Vagina (tissue), 2 donors: ENCODE measurements around the gene PRCP. TPM values are rescaled to one million over a fixed set of nuclear protein-coding genes. Genes with fewer than 3 reads are reported as not detected.
A peak's percentile ranks its signal among the peaks of the same experiment; 100 is the strongest.
"Not testable (repeated sequence)": the region's sequence is repeated elsewhere in the genome, so short reads cannot be mapped to it uniquely, and the experiment has no call there.

ENCODE experiments used
- DNase-seq, 2 donors: peaks; one replicate each; pipeline ENCODE4 v3.0.0-alpha.2; 2017; ENCODE audit errors: extremely low spot score in 2 of 2
- H3K27ac ChIP-seq: fragments of 200-600 bp; sonication (generic); one replicate; pipeline ENCODE4 v1.5.1; 2019
- H3K27me3 ChIP-seq: fragments of 200-600 bp; sonication (generic); one replicate; pipeline ENCODE4 v1.5.1; 2019
- H3K36me3 ChIP-seq, 2 donors: fragments of 200-600 bp; sonication (generic); one replicate each; pipeline ENCODE4 v1.5.1; 2017 to 2019
- H3K4me1 ChIP-seq: fragments of 200-600 bp; sonication (generic); one replicate; pipeline ENCODE4 v1.5.1; 2019
- H3K4me3 ChIP-seq, 2 donors: fragments of 200-600 bp; sonication (generic); 1 replicate in 1 of 2; 2 replicates in 1 of 2; pipeline ENCODE4 v1.5.1; 2016 to 2019
- H3K9me3 ChIP-seq: fragments of 200-600 bp; sonication (generic); one replicate; pipeline ENCODE4 v1.5.1; 2019
- POLR2A ChIP-seq, 2 donors: fragments of 450-650 bp; IDR thresholded peaks; one replicate each; pipeline ENCODE4 v1.6.1; 2017; ENCODE audit warnings: antibody characterized with exemption in 2 of 2, mild to moderate bottlenecking in 2 of 2, moderate library complexity in 2 of 2
- POLR2AphosphoS5 ChIP-seq, 2 donors: sonication (generic); formaldehyde crosslinking; IDR thresholded peaks; one replicate each; pipeline ENCODE4 v1.9.0; 2017; ENCODE audit warnings: antibody characterized with exemption in 2 of 2, mild to moderate bottlenecking in 2 of 2, low read depth in 1 of 2; ENCODE audit not compliant: insufficient read depth in 1 of 2
- intact Hi-C: fragments of 100-400 bp; cut with DNase I; formaldehyde crosslinking; loops from one replicate; pipeline ENCODE4 v1.15.1; 2023
- total RNA-seq: library from RNA; depleted of rRNA; stranded (reverse); fragments of >200 nt; gene quantifications from one replicate; pipeline ENCODE4 v1.2.3, GENCODE V29; 2016
- TF ChIP-seq, protein P1 (sequence below), 3 experiments: fragments of 450-650 bp in 2 of 3; fragments of 200-600 bp in 1 of 3; sonication (generic) in 1 of 3; IDR thresholded peaks; one replicate each; pipeline ENCODE4 v1.5.1; 2017 to 2019; ENCODE audit warnings: antibody characterized with exemption in 3 of 3, mild to moderate bottlenecking in 2 of 3, moderate library complexity in 2 of 3

The PRCP gene
- total RNA-seq, 1 donor from 2014 or later = 79.3 TPM

DNA sequence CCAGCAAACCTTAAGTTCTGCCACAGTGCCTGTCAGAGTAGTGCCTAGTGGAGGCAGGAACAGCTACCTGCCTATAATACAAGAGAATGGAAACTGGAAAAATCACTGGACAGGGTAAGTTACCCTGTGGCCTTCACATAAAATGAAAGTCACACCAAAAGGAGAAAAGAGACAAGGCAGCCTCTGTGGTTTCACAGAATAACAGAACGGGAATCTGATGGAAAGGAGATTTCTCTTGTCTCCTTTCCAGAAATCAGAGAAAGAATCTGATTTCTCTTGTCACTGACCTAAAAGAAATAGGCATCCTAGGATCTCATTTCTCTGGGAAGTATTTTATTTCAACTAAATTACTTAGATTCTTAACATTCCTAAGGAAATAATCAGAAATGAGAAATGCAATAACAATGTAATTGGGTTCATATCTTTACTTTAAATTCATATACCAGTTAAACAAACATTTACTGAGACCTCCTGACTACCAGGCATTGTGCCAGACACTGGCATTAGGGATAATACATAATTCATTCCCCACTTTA, 41.6 kb downstream of the PRCP start:
- no peaks in the 10 kb centered on the region for H3K9me3 ChIP-seq
- H3K27me3 ChIP-seq = no peaks in the 10 kb centered on the region
- H3K4me1 ChIP-seq = peaks cover 2% of the 10 kb centered on the region
- no peak for DNase-seq
- no peaks in the 10 kb centered on the region for H3K36me3 ChIP-seq
- intact Hi-C loops = no loop called here
- no peak overlapping the region for H3K4me3 ChIP-seq
- H3K27ac ChIP-seq = peak overlapping the region; percentile 31
- TF ChIP-seq, protein P1, sequence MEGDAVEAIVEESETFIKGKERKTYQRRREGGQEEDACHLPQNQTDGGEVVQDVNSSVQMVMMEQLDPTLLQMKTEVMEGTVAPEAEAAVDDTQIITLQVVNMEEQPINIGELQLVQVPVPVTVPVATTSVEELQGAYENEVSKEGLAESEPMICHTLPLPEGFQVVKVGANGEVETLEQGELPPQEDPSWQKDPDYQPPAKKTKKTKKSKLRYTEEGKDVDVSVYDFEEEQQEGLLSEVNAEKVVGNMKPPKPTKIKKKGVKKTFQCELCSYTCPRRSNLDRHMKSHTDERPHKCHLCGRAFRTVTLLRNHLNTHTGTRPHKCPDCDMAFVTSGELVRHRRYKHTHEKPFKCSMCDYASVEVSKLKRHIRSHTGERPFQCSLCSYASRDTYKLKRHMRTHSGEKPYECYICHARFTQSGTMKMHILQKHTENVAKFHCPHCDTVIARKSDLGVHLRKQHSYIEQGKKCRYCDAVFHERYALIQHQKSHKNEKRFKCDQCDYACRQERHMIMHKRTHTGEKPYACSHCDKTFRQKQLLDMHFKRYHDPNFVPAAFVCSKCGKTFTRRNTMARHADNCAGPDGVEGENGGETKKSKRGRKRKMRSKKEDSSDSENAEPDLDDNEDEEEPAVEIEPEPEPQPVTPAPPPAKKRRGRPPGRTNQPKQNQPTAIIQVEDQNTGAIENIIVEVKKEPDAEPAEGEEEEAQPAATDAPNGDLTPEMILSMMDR (IDR thresholded peaks at IDR 0.05) = no peak
- TF ChIP-seq POLR2AphosphoS5 (IDR thresholded peaks at IDR 0.05; ENCODE audit: insufficient read depth in 1 of 2, low read depth in 1 of 2) (no peak), POLR2A (IDR thresholded peaks at IDR 0.05) (no peak)

DNA sequence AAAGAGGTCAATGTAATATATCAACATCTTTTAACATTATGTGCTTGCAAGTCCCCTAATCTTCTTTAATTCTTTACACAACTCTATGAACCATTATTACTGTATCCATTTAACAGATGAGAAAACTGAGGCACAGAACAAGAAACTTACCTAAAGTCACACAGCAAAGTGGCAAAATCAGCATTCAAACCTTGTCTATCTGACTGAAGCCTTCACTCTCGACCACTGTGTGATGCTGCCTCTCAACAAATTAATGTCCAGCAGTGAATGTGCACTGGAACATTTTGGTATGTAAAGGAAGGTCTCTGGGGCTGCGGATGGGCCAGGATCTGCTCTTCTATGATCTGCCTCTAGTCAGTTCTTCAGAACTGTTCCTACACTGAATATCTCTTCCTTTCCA, 42.1 kb downstream of the PRCP start:
- no peaks in the 10 kb centered on the region for H3K36me3 ChIP-seq
- no peaks in the 10 kb centered on the region for H3K27me3 ChIP-seq
- no peaks in the 10 kb centered on the region for H3K4me1 ChIP-seq
- no peaks in the 10 kb centered on the region for H3K9me3 ChIP-seq
- H3K4me3 ChIP-seq = no peak overlapping the region
- intact Hi-C loops = no loop called here
- DNase-seq = no peak
- TF ChIP-seq POLR2AphosphoS5 (IDR thresholded peaks at IDR 0.05; ENCODE audit: insufficient read depth in 1 of 2, low read depth in 1 of 2) (no peak), POLR2A (IDR thresholded peaks at IDR 0.05) (no peak)
- TF ChIP-seq, protein P1 (IDR thresholded peaks at IDR 0.05) = no peak
- peak overlapping the region; percentile 31 for H3K27ac ChIP-seq

DNA sequence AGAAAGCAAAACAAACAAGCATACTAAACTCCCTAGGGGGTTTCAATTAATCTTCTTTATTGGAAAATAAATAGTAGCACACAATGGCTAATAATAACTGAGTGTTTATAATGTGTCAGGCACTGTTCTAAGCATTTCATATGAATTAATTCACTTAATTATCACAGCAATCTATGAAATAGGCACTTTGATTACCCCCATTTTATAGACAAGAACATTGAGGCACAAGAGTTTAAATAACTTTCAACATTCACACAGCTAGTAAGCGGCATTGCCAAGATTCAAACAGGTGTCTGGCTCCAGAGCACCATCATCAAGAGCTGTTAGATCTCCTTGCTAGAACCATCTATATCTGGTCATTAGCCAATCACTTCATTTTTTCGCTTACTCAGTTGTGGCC, 43.1 kb downstream of the PRCP start:
- Histone ChIP-seq H3K36me3 (no peaks in the 10 kb centered on the region), H3K4me1 (no peaks in the 10 kb centered on the region), H3K27ac (no peak overlapping the region), H3K9me3 (no peaks in the 10 kb centered on the region), H3K27me3 (no peaks in the 10 kb centered on the region), H3K4me3 (no peak overlapping the region)
- DNase-seq = no peak
- intact Hi-C loops = no loop called here
- no peak for TF ChIP-seq POLR2AphosphoS5 (IDR thresholded peaks at IDR 0.05; ENCODE audit: insufficient read depth in 1 of 2, low read depth in 1 of 2)
- TF ChIP-seq, protein P1 (IDR thresholded peaks at IDR 0.05) = no peak
- no peak for TF ChIP-seq POLR2A (IDR thresholded peaks at IDR 0.05)

DNA sequence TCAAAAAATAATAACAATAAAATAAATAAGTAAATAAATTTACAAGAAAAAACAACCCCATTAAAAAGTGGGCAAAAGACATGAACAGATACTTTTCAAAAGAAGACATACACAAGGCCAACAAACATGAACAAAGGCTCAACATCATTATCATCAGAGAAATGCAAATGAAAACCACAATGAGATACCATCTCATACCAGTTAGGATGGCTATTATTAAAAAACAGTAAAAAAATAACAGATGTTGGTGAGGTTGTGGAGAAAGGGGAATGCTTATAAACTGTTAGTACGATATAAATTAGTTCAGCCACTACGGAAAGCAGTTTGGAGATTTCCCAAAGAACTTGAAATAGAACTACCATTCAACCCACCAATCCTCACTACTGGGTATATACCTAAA, 44.6 kb downstream of the PRCP start:
- Histone ChIP-seq H3K27me3 (no peaks in the 10 kb centered on the region), H3K27ac (no peak overlapping the region), H3K36me3 (no peaks in the 10 kb centered on the region), H3K4me1 (no peaks in the 10 kb centered on the region), H3K4me3 (no peak overlapping the region), H3K9me3 (no peaks in the 10 kb centered on the region)
- intact Hi-C loops = no loop called here
- DNase-seq = no peak
- no peak for TF ChIP-seq POLR2A (IDR thresholded peaks at IDR 0.05)
- TF ChIP-seq, protein P1 (IDR thresholded peaks at IDR 0.05) = no peak
- TF ChIP-seq POLR2AphosphoS5 (IDR thresholded peaks at IDR 0.05; ENCODE audit: insufficient read depth in 1 of 2, low read depth in 1 of 2) = no peak

DNA sequence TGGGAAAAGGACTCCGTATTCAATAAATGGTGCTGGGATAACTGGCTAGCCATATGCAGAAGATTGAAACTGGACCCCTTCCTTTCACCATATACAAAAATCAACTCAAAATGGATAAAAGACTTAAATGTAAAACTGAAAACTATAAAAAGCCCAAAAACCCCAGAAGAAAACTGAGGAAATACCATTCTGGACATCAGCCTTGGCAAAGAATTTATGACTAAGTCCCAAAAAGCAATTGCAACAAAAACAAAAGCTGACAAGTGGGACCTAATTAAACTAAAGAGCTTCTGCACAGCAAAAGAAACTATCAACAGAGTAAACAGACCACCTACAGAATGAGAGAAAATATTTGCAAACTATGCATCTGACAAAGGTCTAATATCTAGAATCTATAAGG, 45.3 kb downstream of the PRCP start:
- intact Hi-C loops, H3K27ac ChIP-seq: not testable (repeated sequence)

More for the DNA sequence above, 45.3 kb downstream of the PRCP start:
- not testable (repeated sequence) for H3K9me3 ChIP-seq, H3K27me3 ChIP-seq, H3K36me3 ChIP-seq, H3K4me1 ChIP-seq, DNase-seq, H3K4me3 ChIP-seq
